Suprapubic skin (tissue), 4 donors: Measurements from ENCODE around the gene ELOVL4. TPM values are rescaled to one million over a fixed set of nuclear protein-coding genes. Genes with fewer than 3 reads are reported as not detected.

Source experiments
- DNase-seq, 2 donors: peaks; one replicate each; pipeline ENCODE4 v3.0.0-alpha.2; 2019; ENCODE audit warnings: low spot score in 2 of 2
- H3K27ac ChIP-seq: fragments of 200-600 bp; sonication (generic); one replicate; pipeline ENCODE4 v1.5.1; 2019
- H3K27me3 ChIP-seq: fragments of 200-600 bp; sonication (generic); one replicate; pipeline ENCODE4 v1.5.1; 2019
- H3K36me3 ChIP-seq: fragments of 200-600 bp; sonication (generic); one replicate; pipeline ENCODE4 v1.5.1; 2019
- H3K4me1 ChIP-seq: fragments of 200-600 bp; sonication (generic); one replicate; pipeline ENCODE4 v1.5.1; 2019
- H3K4me3 ChIP-seq: fragments of 200-600 bp; sonication (generic); one replicate; pipeline ENCODE4 v1.5.1; 2019; ENCODE audit warnings: mild to moderate bottlenecking
- H3K9me3 ChIP-seq: fragments of 200-600 bp; sonication (generic); one replicate; pipeline ENCODE4 v1.5.1; 2019
- EP300 ChIP-seq: sonication (generic); formaldehyde crosslinking; IDR thresholded peaks from one replicate; pipeline ENCODE4 v1.6.1; 2017; ENCODE audit warnings: antibody characterized with exemption
- POLR2A ChIP-seq, 2 donors: fragments of 450-650 bp; IDR thresholded peaks; one replicate each; pipeline ENCODE4 v1.6.1; 2017; ENCODE audit warnings: antibody characterized with exemption in 2 of 2, mild to moderate bottlenecking in 2 of 2, moderate library complexity in 2 of 2
- POLR2AphosphoS5 ChIP-seq, 3 donors: sonication (generic); formaldehyde crosslinking; IDR thresholded peaks; one replicate each; pipeline ENCODE4 v1.6.1; 2017; ENCODE audit warnings: antibody characterized with exemption in 3 of 3
- WGBS: methylation state at CpG from one replicate; pipeline ENCODE4 v1.1.5; 2018; 5-methylcytosine and 5-hydroxymethylcytosine counted together
- total RNA-seq, 4 donors: library from RNA; depleted of rRNA; stranded (reverse); fragments of >200 nt; gene quantifications; one replicate each; pipeline ENCODE4 v1.1.0, GENCODE V29; 2016
- TF ChIP-seq, protein P1 (sequence below), 2 donors: fragments of 200-600 bp in 1 of 2; fragments of 450-650 bp in 1 of 2; sonication (generic) in 1 of 2; IDR thresholded peaks; one replicate each; pipeline ENCODE4 v1.5.1; 2016 to 2019; ENCODE audit warnings: antibody characterized with exemption in 2 of 2, mild to moderate bottlenecking in 1 of 2, moderate library complexity in 1 of 2

Gene ELOVL4
- total RNA-seq, 4 donors from 2014 or later: 8.7 to 111 (median 49.8) TPM

DNA sequence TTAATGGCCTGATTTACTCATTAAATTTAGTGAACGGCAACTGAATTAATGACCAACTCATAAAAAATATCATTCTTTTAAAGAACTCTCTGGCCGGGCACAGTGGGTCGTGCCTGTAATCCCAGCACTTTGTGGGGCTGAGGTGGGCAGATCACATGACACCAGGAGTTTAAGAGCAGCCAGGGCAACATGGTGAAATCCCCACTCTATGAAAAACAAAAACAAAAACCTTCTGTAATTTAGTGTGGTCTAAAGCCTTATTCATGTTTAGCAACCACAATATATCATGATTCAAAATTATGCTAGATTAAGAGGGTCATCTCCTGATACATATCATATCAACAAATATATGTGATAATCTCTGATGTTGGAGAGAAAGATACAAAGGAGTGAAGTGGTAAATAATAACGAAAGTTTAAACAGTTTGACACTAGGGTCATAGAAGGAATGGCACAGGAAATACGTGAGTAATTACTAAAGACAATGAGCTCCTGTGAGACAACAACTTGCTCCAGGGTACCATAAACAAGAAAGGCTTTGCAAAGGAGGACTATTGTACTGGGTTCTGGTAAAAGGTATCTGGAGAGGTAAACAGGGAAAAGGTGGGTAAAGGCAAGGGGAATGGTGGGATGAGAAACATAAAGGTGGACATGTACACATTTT lies 5.7 kb downstream of the ELOVL4 start:
- Histone ChIP-seq H3K9me3 (no peaks in the 10 kb centered on the region), H3K27me3 (no peaks in the 10 kb centered on the region), H3K4me1 (peaks cover 9% of the 10 kb centered on the region), H3K27ac (no peak overlapping the region), H3K4me3 (no peak overlapping the region), H3K36me3 (no peaks in the 10 kb centered on the region)
- no peak for TF ChIP-seq POLR2AphosphoS5 (IDR thresholded peaks at IDR 0.05)
- TF ChIP-seq, protein P1, sequence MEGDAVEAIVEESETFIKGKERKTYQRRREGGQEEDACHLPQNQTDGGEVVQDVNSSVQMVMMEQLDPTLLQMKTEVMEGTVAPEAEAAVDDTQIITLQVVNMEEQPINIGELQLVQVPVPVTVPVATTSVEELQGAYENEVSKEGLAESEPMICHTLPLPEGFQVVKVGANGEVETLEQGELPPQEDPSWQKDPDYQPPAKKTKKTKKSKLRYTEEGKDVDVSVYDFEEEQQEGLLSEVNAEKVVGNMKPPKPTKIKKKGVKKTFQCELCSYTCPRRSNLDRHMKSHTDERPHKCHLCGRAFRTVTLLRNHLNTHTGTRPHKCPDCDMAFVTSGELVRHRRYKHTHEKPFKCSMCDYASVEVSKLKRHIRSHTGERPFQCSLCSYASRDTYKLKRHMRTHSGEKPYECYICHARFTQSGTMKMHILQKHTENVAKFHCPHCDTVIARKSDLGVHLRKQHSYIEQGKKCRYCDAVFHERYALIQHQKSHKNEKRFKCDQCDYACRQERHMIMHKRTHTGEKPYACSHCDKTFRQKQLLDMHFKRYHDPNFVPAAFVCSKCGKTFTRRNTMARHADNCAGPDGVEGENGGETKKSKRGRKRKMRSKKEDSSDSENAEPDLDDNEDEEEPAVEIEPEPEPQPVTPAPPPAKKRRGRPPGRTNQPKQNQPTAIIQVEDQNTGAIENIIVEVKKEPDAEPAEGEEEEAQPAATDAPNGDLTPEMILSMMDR (IDR thresholded peaks at IDR 0.05): no peak
- TF ChIP-seq POLR2A (IDR thresholded peaks at IDR 0.05): no peak
- no peak for TF ChIP-seq EP300
- WGBS: 82% methylated on average over 5 of the region's 5 CpGs
- DNase-seq: no peak

DNA sequence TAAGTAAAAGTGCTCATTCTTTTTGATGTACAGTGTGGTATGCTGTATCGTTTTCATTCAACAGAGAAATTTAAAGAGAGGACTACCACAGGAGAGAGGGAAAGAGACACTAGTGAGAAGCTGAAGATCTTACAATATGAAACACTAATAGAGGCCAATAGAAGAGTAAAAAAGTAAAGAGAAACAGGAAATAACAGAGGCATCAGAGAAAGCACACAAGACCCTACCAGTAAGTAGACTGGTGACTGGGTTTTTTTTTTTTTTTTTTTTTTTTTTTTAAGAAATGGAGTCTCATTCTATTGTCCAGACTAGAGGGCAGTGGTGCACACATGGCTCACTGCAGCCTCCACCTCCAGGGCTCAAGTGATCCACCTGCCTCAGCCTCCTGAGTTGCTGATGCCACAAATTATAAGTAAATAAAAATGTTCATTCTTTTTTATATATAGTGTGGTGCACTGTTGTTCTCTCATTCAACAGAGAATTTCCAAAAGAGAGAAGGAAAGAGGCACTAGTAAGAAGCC lies 18.8 kb downstream of the ELOVL4 start:
- no peak overlapping the region for H3K4me3 ChIP-seq
- 60% methylated on average over 1 of the region's 1 CpG for WGBS
- no peak overlapping the region for H3K27ac ChIP-seq
- no peaks in the 10 kb centered on the region for H3K9me3 ChIP-seq
- H3K4me1 ChIP-seq: no peaks in the 10 kb centered on the region
- DNase-seq: no peak
- no peaks in the 10 kb centered on the region for H3K36me3 ChIP-seq
- no peaks in the 10 kb centered on the region for H3K27me3 ChIP-seq
- TF ChIP-seq POLR2A (IDR thresholded peaks at IDR 0.05): no peak
- TF ChIP-seq EP300: no peak
- TF ChIP-seq POLR2AphosphoS5 (IDR thresholded peaks at IDR 0.05): no peak
- TF ChIP-seq, protein P1 (IDR thresholded peaks at IDR 0.05): no peak

GRCh38 chr6:79927758-79928157 lies 19.6 kb downstream of the ELOVL4 start:
- no peak for DNase-seq
- H3K4me1 ChIP-seq: no peaks in the 10 kb centered on the region
- no peak overlapping the region for H3K27ac ChIP-seq
- H3K36me3 ChIP-seq: no peaks in the 10 kb centered on the region
- TF ChIP-seq EP300: no peak
- TF ChIP-seq POLR2AphosphoS5 (IDR thresholded peaks at IDR 0.05): no peak
- TF ChIP-seq, protein P1 (IDR thresholded peaks at IDR 0.05): no peak
- TF ChIP-seq POLR2A (IDR thresholded peaks at IDR 0.05): no peak
- WGBS: 70% methylated on average over 3 of the region's 3 CpGs
- H3K4me3 ChIP-seq: no peak overlapping the region
- H3K9me3 ChIP-seq: no peaks in the 10 kb centered on the region
- H3K27me3 ChIP-seq: no peaks in the 10 kb centered on the region

- Histone ChIP-seq H3K36me3 (no peaks in the 10 kb centered on the region), H3K27me3 (no peaks in the 10 kb centered on the region), H3K27ac (no peak overlapping the region), H3K4me3 (no peak overlapping the region), H3K9me3 (no peaks in the 10 kb centered on the region), H3K4me1 (no peaks in the 10 kb centered on the region)
- TF ChIP-seq POLR2A (IDR thresholded peaks at IDR 0.05) (no peak), EP300 (no peak), POLR2AphosphoS5 (IDR thresholded peaks at IDR 0.05) (no peak)
- TF ChIP-seq, protein P1 (IDR thresholded peaks at IDR 0.05): no peak
- DNase-seq: no peak
- WGBS: 75% methylated on average over 2 of the region's 2 CpGs
Measured at GRCh38 chr6:79923270-79923669, 24.1 kb downstream of the ELOVL4 start.

DNA sequence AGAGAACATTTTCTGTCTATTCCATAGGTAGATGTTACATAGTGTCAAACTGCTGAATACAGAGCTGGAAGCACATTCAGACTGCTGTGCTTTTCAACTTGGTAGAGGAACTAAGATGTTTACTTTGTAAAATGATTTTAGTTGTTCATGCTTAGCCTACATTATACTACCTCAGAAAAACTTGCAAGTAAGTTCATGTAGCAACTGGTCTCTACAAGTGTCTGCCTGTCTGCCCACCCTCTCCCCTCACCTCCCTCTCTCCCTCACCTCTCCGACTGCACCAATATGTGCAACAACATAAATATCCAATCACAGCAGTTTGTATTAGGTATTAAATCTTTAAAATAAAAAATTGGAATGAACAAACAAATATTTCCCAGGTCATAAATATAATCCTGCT lies 25.3 kb downstream of the ELOVL4 start:
- Histone ChIP-seq H3K27me3 (no peaks in the 10 kb centered on the region), H3K4me1 (no peaks in the 10 kb centered on the region), H3K36me3 (no peaks in the 10 kb centered on the region), H3K4me3 (no peak overlapping the region), H3K27ac (no peak overlapping the region), H3K9me3 (no peaks in the 10 kb centered on the region)
- TF ChIP-seq POLR2AphosphoS5 (IDR thresholded peaks at IDR 0.05) (no peak), POLR2A (IDR thresholded peaks at IDR 0.05) (no peak), EP300 (no peak)
- TF ChIP-seq, protein P1 (IDR thresholded peaks at IDR 0.05): no peak
- no peak for DNase-seq
- WGBS: 66% methylated on average over 1 of the region's 1 CpG
